Putamen (tissue), 1 donor: ENCODE results near the gene MOBP.

Experiments
- DNase-seq: peaks from one replicate; pipeline ENCODE4 v3.0.0-alpha.2; 2016; ENCODE audit warnings: low spot score

Gene MOBP

DNA sequence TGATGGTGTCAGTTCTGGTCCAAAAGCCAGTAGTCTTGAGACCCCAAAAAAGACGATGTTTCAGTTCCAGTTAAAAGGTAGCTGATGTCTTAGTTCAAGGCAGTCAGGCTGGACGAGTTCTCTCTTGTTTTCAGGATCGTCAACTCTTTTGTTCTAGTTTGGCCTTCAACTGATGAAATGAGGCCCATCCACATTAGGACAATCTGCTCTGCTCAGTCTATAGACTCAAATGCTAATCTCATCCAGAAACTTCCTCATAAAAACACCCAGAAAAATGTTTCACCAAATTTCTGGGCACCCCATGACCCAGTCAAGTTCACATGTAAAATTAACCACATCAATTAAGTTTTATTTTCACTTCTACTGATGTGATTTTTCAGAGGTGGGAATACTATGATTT, 74.0 kb downstream of the MOBP start:
- no peak for DNase-seq

DNA sequence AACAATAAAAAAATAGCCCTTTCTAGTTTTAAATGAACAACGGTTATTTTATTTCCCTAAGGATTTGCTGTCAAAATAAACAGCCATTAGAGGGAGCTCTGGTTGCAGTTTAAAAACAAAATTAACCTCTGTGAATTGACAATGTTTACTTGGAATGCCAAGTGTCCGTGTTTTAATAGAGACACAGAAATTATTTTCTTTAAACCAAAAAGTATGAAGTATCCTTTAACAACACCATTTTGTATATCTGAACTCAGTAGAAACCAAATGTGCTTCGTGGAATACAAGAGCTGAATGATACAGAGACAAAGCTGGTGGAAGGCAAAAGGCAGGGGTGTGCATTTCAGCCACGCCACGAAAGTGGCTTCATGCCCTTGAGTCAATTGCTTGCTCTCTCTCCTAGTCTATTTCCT, 74.4 kb downstream of the MOBP start:
- peak; percentile 25 for DNase-seq

DNA sequence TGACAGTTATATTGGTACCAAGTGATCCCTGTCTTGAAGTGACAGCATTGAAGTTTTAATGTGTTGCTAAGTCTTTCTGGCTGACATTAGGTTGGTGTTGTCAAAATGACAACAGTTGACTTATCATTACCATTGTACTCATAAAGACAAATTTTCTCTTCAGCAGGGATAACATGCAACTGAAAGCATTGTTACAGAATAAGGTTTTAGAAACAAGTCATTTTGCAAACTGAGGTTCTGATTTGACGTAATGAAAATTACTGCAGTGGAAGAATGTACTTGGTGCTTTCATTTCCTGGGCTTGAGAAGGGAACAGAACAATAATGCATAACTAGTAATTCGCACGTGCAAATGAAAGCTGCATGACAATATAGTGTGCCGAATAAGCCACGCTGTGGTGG, 75.1 kb downstream of the MOBP start:
- no peak for DNase-seq

- DNase-seq = no peak
These were observed 80.8 kb downstream of the MOBP start for GRCh38 chr3:39548282-39548681.

GRCh38 chr3:39550354-39551051, 83.0 kb downstream of the MOBP start:
- DNase-seq = no peak
